HepG2 (cell line): Measurements from ENCODE around the gene CTRL. TPM values are rescaled to one million over a fixed set of nuclear protein-coding genes. Genes with fewer than 3 reads are reported as not detected.

Experiments
- GLMP ChIP-seq: sonication (generic); formaldehyde crosslinking; IDR thresholded peaks from 2 replicates; pipeline ENCODE4 v1.9.0; 2021; ENCODE audit warnings: missing genetic modification reagents, mild to moderate bottlenecking, borderline replicate concordance
- KAT2B ChIP-seq: fragments of 150-350 bp; IDR thresholded peaks from 2 replicates; pipeline ENCODE4 v1.6.1; 2014; ENCODE audit warnings: low read depth, low read length, borderline replicate concordance
- NONO ChIP-seq, 2 experiments: fragments of 450-650 bp in 1 of 2; sonication (generic) in 1 of 2; formaldehyde crosslinking in 1 of 2; IDR thresholded peaks in 1 of 2; conservative IDR thresholded peaks in 1 of 2; 2 replicates each; pipeline versions ENCODE4 v1.6.1 to v1.8.0; 2017 to 2022; ENCODE audit warnings: mild to moderate bottlenecking in 1 of 2, missing genetic modification reagents in 1 of 2, moderate library complexity in 1 of 2
- SSRP1 ChIP-seq: IDR thresholded peaks from 2 replicates; pipeline ENCODE4 v1.6.1; 2016; ENCODE audit warnings: control low read depth
- ZFP91 ChIP-seq: sonication (generic); formaldehyde crosslinking; IDR thresholded peaks from 2 replicates; pipeline ENCODE4 v1.9.0; 2022; ENCODE audit warnings: missing genetic modification reagents, mild to moderate bottlenecking, borderline replicate concordance
- polyA plus RNA-seq, 8 experiments: library from polyadenylated mRNA; depleted of rRNA in 3 of 8; stranded (reverse) in 7 of 8; unstranded in 1 of 8; fragments of >200 nt; fragmentation: Illumina TruSeq in 4 of 8; extraction: Trizol in 4 of 8; gene quantifications; 2 replicates each; pipeline versions ENCODE4 v1.2.1 to v1.2.3, GENCODE V29; 2011 to 2016; ENCODE audit warnings: low read depth in 4 of 8, missing spikeins in 1 of 8, mixed read lengths in 1 of 8; ENCODE audit not compliant: insufficient read depth in 1 of 8
- total RNA-seq, 5 experiments: library from RNA; depleted of rRNA; stranded (reverse); fragments of >200 nt; fragmentation: Illumina TruSeq; extraction: Trizol; gene quantifications; 2 replicates each; pipeline ENCODE4 v1.2.3, GENCODE V29; 2016; ENCODE audit warnings: low read depth in 1 of 5
- TF ChIP-seq, protein P1 (sequence below): sonication (generic); formaldehyde crosslinking; conservative IDR thresholded peaks from 2 replicates; pipeline ENCODE4 v1.4.0; 2020; ENCODE audit warnings: missing genetic modification reagents
- TF ChIP-seq, protein P2 (sequence below), 2 experiments: sonication (generic) in 1 of 2; formaldehyde crosslinking in 1 of 2; IDR thresholded peaks; 2 replicates each; pipeline versions ENCODE4 v1.4.0 to v1.6.1; 2016 to 2020; ENCODE audit warnings: borderline replicate concordance in 1 of 2, low read depth in 1 of 2, mild to moderate bottlenecking in 1 of 2, missing genetic modification reagents in 1 of 2
- TF ChIP-seq, protein P3 (sequence below): sonication (generic); formaldehyde crosslinking; IDR thresholded peaks from 2 replicates; pipeline ENCODE4 v1.5.1; 2020; ENCODE audit warnings: mild to moderate bottlenecking, missing genetic modification reagents, borderline replicate concordance
- TF ChIP-seq, protein P4 (sequence below): sonication (generic); formaldehyde crosslinking; IDR thresholded peaks from 2 replicates; pipeline ENCODE4 v1.4.0; 2020; ENCODE audit warnings: low read depth, missing genetic modification reagents

The CTRL gene
- total and polyA plus RNA-seq, 2 of the 13 experiments (the other 11 are each of a cell fraction or from before 2014, with no cell fraction given): 1.9 to 2.7 TPM

GRCh38 chr16:67883872-67884261, 47.8 kb downstream of the CTRL start (continued):
- TF ChIP-seq, protein P1, sequence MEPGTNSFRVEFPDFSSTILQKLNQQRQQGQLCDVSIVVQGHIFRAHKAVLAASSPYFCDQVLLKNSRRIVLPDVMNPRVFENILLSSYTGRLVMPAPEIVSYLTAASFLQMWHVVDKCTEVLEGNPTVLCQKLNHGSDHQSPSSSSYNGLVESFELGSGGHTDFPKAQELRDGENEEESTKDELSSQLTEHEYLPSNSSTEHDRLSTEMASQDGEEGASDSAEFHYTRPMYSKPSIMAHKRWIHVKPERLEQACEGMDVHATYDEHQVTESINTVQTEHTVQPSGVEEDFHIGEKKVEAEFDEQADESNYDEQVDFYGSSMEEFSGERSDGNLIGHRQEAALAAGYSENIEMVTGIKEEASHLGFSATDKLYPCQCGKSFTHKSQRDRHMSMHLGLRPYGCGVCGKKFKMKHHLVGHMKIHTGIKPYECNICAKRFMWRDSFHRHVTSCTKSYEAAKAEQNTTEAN (CRISPR knock-in tag): no peak
- TF ChIP-seq, protein P2, sequence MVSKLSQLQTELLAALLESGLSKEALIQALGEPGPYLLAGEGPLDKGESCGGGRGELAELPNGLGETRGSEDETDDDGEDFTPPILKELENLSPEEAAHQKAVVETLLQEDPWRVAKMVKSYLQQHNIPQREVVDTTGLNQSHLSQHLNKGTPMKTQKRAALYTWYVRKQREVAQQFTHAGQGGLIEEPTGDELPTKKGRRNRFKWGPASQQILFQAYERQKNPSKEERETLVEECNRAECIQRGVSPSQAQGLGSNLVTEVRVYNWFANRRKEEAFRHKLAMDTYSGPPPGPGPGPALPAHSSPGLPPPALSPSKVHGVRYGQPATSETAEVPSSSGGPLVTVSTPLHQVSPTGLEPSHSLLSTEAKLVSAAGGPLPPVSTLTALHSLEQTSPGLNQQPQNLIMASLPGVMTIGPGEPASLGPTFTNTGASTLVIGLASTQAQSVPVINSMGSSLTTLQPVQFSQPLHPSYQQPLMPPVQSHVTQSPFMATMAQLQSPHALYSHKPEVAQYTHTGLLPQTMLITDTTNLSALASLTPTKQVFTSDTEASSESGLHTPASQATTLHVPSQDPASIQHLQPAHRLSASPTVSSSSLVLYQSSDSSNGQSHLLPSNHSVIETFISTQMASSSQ (IDR thresholded peaks at IDR 0.05; ENCODE audit: low read depth): no peak
- TF ChIP-seq, protein P2 (CRISPR knock-in tag; IDR thresholded peaks at IDR 0.05; ENCODE audit: borderline replicate concordance): 0 out of 2 replicates have a peak, but pooled peaks have one; percentile 25
- TF ChIP-seq, protein P3, sequence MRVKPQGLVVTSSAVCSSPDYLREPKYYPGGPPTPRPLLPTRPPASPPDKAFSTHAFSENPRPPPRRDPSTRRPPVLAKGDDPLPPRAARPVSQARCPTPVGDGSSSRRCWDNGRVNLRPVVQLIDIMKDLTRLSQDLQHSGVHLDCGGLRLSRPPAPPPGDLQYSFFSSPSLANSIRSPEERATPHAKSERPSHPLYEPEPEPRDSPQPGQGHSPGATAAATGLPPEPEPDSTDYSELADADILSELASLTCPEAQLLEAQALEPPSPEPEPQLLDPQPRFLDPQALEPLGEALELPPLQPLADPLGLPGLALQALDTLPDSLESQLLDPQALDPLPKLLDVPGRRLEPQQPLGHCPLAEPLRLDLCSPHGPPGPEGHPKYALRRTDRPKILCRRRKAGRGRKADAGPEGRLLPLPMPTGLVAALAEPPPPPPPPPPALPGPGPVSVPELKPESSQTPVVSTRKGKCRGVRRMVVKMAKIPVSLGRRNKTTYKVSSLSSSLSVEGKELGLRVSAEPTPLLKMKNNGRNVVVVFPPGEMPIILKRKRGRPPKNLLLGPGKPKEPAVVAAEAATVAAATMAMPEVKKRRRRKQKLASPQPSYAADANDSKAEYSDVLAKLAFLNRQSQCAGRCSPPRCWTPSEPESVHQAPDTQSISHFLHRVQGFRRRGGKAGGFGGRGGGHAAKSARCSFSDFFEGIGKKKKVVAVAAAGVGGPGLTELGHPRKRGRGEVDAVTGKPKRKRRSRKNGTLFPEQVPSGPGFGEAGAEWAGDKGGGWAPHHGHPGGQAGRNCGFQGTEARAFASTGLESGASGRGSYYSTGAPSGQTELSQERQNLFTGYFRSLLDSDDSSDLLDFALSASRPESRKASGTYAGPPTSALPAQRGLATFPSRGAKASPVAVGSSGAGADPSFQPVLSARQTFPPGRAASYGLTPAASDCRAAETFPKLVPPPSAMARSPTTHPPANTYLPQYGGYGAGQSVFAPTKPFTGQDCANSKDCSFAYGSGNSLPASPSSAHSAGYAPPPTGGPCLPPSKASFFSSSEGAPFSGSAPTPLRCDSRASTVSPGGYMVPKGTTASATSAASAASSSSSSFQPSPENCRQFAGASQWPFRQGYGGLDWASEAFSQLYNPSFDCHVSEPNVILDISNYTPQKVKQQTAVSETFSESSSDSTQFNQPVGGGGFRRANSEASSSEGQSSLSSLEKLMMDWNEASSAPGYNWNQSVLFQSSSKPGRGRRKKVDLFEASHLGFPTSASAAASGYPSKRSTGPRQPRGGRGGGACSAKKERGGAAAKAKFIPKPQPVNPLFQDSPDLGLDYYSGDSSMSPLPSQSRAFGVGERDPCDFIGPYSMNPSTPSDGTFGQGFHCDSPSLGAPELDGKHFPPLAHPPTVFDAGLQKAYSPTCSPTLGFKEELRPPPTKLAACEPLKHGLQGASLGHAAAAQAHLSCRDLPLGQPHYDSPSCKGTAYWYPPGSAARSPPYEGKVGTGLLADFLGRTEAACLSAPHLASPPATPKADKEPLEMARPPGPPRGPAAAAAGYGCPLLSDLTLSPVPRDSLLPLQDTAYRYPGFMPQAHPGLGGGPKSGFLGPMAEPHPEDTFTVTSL (CRISPR knock-in tag): no peak
- TF ChIP-seq KAT2B (no peak), ZFP91 (CRISPR knock-in tag) (0 out of 2 replicates have a peak, but pooled peaks have one; percentile 23), SSRP1 (CRISPR knock-in tag) (no peak), GLMP (no peak), NONO (IDR thresholded peaks at IDR 0.05) (no peak), NONO (CRISPR knock-in tag; conservative IDR thresholded peaks at IDR 0.05) (peak; percentile 47; the same call in 1 of the 2 replicates)
- TF ChIP-seq, protein P4, sequence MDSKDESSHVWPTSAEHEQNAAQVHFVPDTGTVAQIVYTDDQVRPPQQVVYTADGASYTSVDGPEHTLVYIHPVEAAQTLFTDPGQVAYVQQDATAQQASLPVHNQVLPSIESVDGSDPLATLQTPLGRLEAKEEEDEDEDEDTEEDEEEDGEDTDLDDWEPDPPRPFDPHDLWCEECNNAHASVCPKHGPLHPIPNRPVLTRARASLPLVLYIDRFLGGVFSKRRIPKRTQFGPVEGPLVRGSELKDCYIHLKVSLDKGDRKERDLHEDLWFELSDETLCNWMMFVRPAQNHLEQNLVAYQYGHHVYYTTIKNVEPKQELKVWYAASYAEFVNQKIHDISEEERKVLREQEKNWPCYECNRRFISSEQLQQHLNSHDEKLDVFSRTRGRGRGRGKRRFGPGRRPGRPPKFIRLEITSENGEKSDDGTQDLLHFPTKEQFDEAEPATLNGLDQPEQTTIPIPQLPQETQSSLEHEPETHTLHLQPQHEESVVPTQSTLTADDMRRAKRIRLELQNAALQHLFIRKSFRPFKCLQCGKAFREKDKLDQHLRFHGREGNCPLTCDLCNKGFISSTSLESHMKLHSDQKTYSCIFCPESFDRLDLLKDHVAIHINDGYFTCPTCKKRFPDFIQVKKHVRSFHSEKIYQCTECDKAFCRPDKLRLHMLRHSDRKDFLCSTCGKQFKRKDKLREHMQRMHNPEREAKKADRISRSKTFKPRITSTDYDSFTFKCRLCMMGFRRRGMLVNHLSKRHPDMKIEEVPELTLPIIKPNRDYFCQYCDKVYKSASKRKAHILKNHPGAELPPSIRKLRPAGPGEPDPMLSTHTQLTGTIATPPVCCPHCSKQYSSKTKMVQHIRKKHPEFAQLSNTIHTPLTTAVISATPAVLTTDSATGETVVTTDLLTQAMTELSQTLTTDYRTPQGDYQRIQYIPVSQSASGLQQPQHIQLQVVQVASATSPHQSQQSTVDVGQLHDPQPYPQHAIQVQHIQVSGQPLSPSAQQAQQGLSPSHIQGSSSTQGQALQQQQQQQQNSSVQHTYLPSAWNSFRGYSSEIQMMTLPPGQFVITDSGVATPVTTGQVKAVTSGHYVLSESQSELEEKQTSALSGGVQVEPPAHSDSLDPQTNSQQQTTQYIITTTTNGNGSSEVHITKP (CRISPR knock-in tag): no peak
